Ureter (tissue), 1 donor: Measurements from ENCODE around the gene PRKX. TPM values are rescaled to one million over a fixed set of nuclear protein-coding genes. Genes with fewer than 3 reads are reported as not detected.
"Not testable (repeated sequence)": the region's sequence is repeated elsewhere in the genome, so short reads cannot be mapped to it uniquely, and the experiment has no call there.

Source experiments
- DNase-seq: peaks from one replicate; pipeline ENCODE4 v3.0.0-alpha.2; 2020; ENCODE audit warnings: low spot score
- total RNA-seq: library from RNA; stranded (reverse); gene quantifications from one replicate; pipeline ENCODE4 v1.2.4, GENCODE V29; 2023
- donor health status: DM: yes; HTN: yes; CAD: no.

PRKX gene
- 15.2 TPM for total RNA-seq

DNA sequence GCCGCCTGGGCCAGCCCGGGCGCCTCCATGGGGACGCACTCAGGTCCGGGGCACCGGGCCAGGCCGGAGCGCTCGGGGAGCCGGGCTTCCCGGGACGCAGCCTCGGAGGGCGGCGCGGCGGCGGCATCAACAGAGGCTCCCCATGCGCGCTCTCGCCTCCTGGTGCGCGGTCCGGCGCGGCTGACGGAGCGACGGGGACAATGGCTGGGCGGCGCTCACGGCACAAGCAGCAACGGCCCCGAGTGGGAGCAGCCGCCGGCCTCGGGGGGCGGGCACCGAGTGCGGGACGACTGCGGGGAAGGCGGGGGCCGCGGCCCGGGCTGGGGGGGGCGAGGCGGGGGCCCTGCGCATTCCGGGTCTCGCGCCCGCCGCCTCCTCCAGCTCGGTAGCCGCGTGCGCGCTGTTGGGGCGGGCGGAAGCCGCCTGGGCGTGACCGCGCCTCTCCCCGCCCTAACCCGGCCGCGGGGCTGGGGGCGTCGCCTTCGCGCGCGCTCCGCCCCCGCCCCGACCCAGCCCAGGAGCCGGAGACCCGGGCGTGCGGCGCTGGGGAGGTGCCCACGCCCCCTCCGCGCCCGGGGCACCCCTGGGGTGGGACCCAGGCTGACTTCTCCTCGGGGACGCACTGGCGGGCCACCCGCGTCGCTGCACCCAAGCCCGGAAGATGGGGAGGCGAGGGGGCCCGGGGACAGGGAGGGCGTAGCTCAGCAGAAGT, at the start of gene PRKX:
PRKX (minus strand) TSS at position 425 of the 712 bp plus-strand sequence; CDS start at position 29, 396 bp downstream.
- DNase-seq = no peak

DNA sequence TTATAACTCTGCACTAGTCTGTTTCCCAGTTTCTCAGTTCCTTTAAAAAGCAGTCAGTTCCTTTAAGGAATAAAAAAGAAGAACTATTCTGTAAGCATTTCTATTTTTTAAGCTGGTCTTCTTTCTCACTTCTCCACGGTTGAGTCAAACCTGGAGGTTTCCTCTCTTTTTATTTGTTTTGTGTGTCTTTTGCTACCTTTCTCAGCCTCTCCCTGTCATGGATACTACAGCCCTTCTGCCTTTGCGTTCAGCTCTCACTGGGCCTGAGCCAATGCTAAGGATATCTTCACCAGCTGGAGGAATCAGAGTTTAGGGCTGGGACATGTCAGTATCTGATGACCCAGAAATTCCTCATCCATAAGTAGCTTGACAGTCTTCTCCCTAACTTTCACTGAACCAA, 49.7 kb upstream of the PRKX start:
- DNase-seq = no peak

DNA sequence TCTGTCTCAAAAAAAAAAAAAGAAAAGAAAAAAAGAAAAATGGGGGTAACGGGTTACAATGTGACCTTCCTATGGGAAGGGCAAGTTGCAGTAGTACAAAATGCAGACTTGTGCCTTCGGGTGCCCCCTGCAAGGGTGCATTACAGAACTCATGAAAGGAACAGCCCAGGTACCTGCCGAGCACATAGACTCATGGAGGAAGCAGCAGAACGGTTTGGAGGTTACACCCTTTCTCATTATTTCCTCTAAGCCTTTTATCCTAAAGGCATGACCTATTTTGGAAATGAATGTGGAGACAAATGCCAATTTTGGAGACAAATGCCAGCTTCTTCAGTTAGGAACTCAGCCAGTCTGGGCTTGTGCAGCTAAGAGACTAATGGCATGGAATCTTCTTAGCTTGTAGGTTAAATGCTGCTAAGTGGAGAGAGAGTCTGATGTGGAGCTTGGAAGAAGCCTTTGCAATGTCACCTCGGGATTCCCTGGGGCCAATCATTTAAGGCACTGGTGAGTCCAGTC, 44.1 kb upstream of the PRKX start:
- no peak for DNase-seq

DNA sequence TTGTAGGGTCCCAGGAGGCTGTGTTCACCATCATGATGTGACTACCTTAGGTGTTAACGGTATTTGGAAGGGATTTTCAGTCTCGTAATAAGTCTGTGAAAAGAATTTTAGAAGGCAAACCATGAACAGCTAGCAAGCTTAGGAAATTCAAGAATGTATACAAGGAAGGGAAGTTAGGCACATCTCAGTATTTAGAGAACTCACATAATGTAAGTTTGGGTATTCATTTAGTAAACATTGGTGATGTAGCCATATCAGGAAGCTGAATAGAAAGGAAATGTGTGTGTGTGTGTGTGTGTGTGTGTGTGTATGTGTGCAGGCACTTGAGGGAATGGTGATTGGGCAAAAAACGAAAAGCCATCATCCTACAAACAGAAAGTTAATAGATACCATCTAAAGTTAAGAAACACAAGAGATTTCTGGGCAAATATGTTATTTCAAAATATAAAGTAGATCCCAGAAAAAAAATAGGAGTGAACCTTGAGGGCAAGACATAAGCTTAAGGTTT, 34.7 kb upstream of the PRKX start:
- no peak for DNase-seq

DNA sequence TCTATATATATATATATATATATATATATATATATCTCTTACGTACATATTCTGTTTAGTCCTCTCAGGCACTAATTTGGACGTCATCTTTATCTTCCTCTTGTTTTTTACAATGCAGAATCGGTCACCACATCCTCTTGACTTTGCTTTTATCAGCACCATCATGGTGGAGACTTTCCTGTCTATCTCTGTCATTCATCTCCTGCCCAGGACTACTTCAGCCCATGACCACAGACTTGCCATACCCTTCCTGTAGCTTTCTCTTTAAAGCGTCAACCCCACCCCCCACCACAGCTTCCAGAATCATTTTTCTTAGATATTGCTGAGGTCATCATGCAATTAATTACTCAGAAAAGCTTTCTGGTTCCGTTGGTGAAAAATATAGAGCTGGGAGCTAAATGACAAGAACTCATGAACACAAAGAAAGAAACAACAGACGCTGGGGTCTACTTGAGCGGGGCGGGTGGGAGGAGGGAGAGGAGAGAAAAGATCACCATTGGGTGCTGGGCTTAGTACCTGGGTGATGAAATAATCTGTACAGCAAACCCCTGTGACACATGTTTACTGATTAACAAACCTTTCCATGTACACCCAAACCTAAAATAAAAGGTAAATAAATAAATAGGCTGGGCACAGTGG, 30.5 kb upstream of the PRKX start:
- DNase-seq = no peak

DNA sequence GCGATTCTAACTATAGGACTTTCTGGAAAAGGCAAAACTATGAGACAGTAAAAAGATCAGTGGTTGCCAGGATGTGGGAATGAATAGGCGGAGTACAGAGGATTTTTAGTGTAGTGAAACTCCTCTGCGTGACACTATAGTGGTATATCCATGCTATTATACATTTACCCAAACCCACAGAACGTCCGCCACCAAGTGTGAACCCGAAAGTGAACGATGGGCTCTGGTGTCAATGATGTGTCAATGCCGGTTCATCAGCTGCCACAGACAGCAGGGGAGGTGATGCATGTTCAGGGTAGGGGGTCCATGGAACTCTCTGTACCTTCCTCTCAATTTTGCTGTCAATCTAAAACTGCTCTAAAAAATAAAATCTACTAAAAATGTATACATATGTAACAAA, 27.5 kb upstream of the PRKX start:
- DNase-seq = not testable (repeated sequence)

DNA sequence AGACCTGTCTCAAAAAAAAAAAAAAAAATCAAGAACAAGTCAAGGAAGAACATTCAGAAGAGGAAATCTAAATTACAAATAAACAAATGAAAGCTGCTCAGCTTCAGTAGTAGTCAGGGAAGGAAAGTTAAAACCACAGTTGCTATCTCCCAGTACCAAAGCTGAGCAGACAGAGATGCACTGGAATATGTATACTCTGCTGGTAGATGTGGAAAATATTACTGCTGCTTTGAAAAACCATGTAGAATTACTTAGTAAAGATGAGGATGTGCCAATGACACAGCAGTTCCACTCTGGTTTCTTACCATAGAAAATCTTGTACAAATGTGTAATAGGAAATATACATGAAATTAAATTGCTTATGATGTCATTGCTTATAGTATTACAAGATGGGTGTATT, 25.1 kb upstream of the PRKX start:
- DNase-seq = no peak

DNA sequence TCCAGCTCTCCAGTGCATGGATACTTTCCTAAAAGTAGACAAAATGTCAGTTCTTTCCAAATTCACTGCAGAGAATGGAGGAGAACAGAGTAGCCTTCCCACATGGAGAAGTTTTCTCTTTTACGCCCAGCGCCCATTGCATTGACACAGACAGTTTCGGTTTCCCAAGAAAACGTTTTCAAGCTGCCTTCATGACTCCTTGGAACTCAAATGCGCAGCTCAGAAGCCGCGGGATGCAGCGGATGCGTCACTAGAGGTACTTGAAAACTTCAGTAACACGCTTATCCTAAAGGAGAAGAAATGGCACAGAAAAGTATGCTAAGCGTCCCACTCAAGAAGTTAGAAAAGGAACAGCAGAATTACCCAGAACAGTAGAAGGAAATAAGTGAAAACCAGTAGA, 23.1 kb upstream of the PRKX start:
- not testable (repeated sequence) for DNase-seq

DNA sequence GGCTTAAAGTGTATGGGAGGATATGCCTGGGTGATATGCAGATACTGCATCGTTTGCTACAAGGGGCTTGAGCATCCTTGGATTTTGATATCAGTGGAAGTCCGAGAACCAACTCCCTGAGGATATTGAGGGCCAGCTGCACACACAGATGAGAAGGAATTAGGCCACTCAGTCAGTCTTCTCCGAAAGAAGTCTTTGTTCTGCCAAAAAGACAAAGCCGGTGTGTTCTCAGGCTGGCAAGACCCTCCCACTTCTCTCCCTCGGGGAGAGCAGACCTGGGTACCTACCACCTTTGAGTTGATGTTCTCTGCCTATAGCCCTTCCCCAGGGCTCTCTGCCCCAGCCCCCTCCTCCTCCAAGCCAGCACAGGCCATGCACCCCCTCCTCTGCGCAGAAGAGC, 22.4 kb upstream of the PRKX start:
- not testable (repeated sequence) for DNase-seq

DNA sequence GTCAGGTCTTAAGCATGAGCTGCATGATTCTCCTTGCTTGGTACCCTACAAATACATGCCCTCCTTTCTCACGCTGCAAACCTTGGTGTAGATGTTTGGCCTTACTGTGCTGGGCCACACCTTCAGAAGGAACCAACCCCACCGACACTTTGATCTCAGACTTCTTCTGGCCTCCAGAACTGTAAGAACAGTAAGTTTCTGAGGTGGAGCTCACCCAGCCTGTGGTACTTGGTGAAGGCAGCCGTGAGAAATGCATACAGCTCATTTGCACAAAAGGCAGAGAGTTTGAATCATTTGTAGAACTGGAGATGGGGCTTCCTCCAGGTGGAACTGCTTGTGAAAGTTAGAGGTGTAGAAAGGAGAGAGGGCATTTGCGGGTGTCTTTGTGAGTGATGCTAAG, 21.0 kb upstream of the PRKX start:
- DNase-seq = not testable (repeated sequence)

DNA sequence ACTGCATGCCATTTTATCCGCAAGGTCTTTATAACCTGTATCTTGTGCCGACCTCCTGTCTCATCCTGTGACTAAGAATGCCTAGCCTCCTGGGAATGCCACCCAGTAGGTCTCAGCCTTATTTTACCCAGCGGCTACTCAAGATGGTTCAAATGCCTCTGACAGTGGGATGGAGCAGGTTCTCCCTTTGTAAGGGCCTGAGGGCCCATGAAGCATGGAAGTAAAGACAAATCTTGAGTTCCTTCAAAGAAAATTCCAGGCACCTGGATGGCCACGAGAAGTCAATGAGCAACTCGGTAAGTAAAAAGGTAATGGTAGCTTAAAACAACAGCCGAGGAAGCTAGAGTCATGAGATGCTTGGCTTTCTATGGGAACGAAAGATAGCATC, 19.6 kb upstream of the PRKX start:
- no peak for DNase-seq

DNA sequence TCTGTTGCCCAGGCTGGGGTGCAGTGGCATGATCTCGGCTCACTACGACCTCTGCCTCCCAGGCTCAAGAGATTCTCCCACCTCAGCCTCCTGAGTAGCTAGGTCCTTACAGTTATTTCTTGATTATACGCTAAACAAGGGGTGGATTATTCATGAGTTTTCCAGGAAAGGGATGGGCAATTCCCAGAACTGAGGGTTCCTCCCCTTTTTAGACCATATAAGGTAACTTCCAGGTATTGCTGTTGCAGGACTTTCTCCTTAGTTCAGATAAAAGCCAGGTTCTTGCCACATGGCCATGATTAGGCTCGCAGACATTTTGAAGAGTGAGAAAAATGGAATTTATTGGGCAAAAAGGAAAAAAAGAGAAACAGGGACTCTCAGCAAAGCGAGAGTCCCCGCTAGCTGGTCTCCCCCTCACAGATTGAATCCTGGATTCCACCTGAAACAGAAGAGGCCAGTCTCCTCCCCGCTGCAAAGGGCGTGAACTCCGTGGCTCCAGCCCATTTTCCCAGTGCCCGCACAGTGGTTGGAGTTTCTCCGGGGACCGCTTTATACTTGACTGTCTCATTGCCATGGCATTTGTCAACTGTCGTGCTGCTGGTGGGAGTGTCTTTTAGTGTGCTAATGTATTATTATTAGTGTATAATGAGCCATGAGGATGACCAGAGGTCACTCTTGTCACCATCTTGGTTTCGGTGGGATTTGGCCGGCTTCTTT, 19.0 kb upstream of the PRKX start:
- not testable (repeated sequence) for DNase-seq

DNA sequence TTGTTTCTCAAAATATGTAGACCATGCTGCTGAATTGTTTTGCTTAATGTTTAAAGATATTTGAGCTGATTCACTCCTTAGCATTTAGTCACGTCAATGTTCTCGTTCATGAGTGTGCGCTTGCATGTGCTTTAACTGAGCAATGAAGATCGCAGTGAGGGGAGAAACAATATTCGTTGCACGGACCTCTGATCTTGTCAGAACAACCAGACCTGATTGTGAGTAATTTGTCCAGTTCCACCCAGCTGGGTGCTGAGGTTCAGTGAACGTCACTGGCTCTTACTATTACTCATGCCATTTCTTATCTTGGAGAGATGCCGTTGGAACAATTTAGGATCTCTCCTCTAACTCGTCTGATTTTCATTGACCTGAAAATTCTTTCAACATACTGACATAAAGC, 15.0 kb upstream of the PRKX start:
- DNase-seq = no peak

DNA sequence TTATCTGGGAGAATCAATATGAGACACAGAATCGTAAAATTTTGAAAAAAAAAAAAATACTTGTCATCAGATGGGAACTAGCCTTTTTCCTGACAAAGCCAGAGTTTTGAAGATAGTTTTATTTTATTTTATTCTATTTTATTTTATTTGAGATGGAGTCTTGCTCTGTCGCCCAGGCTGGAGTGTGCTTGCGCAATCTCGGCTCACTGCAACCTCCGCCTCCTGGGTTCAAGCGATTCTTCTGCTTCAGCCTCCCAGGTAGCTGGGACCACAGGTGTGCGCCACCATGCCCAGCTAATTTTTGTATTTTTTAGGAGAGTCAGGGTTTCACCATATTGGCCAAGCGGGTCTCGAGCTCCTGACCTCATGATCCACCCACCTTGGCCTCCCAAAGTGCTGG, 10.0 kb upstream of the PRKX start:
- not testable (repeated sequence) for DNase-seq

DNA sequence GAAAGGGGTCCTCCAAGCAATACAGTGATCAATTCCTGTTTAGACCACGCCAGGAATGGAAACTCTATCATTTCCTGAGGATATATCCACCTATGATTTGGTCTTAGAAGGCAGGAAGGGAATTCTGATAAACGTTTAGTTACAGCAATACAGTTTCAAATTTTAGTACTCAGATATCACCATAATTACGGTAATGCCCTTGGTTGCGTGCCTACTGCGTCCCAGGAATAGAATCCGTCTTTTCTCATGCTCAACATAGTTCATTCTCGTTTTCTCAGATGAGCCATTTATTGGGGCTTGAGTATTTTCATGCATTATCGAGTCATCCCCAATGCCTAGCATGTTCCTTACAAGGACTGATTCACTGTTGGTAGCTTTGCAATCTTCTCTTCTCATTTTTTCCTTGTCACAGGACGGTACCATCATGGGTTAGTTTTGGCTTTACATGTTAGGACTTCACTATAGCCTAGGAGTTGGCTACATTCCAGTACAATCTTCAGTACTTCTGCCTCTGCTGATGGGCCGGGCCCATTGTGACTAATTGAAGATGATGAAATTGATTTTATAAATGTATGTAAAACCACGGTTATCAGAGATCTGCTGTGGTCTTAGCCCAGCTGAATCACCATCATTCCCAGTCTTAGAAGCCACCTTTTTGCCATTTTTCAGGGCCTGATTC, 4.4 kb upstream of the PRKX start:
- DNase-seq = no peak

DNA sequence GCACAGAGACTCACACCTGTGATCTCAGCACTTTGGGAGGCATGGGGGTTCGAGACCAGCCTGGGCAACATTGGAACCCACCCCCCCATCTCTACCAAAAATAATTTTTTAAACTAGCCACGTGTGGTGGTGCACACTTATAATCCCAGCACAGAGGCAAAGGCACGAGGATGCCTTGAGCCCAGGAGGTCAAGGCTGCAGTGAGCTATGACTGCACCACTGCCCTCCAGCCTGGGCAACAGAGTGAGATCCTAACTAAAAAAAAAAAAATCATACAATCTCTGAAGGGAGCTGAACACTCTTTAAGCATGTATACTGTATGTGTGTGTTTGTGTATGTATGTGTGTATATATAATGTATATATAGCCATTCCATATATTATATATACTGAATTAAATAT, 2.5 kb upstream of the PRKX start:
- DNase-seq = no peak

DNA sequence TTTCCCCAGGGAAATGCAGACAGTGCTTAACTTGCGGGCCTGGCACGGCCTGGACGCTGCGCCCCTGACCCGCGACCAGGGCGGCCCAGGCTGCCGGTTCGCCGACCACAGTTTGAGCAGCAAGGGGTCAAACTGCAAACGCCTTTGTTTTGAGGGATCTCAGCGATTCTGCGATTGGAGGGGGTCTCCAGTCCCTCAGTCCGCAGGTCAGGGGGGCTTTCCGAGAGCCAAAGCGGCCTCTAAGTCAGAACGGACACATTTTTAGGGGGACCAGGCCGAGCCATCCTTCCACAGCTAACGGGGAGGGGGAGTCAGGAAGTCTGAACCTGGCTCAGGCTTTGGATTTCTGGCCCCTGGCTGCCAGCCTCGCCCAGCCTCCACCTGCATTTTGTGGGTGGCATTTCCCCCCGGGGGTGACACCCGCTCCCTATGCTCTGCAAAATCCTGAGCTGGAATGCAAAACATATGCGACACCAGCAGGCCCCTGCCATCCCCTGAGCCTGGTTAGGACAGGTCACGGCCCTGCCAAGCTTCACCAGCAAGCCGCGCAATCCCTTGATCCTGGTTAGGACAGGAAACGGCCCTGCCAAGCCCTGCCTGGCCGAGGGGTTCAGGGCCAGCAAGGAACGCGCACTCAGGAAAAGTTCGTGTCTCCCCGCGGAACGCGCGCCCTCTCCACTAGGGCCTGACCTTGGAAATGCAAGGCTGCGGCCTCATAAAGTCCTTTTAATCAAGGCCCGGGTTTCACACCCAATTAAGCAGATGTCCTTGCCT, 1.4 kb upstream of the PRKX start:
- not testable (repeated sequence) for DNase-seq

DNA sequence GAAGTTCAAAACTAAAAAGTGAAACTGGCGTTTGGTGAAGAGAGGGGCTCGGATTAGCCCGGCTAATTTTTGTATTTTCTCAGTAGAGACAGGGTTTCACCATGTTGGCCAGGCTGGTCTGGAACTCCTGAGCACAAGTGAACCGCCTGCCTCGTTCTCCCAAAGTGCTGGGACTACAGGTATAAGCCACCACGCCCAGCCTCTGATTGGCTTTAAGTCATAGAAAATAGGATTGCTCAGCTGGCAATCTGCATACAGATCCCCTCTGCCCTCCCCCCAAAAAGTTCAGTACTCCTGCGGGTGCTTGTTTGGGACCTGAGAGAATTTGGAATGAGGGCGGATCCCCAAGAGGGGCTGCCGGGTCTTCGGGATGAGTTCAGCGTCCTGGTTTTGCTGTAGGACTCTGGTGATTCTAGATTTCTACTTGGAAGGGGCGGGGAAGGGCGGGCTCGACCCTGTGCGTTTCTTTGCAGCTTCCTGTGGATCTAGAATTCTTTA, 537 bp upstream of the PRKX start:
- DNase-seq = no peak

DNA sequence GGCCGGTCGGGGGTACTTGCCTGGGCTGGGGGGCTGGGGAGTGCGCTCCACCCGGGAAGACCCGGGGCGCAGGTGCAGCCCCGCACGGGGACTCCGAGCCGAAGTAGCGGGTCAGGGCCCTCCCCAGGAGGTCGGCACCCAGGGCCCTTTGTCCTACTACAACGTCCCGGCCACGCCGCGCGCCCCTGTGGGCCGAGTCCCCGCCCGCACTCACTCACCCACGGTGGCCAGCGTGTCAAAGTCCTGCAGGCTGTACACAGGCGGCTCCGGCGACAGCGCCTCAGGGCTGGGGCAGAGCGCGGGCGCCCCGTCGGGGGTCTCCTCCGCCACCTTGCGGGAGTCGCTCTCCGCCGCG, 602 bp downstream of the PRKX start:
- DNase-seq = no peak

DNA sequence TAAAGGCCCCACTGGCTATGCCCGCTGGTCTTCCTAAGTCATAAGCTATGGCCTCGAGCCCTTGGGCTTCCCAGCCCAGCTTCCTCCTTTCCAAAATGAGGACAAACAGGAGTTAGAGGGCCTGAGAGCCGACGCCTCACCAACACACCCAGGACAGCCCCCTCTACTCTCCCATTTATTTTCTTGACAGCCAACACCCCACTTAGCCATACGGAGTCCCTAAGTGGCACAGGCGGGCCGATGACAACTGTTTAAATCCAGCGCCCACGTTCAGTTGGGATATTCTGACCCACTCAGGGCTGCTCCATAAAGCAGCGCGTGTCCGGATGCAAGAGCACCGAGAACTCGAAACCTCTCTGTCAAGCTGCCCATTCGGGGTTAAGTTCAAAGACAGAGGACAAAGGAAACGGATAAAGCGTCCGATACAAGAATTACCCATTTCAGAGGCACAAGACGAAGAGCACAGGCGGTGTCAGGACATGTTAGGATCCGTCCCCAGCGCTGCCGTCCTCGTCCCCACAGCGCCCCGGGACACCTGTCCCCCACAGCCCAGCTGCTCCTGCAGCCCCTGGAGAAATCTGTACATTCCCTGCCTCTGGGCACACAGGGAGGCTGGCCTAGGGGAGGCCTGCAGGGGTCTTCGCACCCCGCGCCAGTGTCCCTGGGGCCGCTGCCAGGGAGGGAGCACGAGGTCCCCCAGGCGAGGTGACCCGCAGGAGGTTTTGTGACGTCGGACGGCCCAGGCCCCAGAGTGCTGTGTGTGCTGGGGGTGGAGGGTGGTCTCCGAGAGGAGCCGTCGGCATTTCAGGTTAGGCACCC, 1.2 kb downstream of the PRKX start:
- DNase-seq = no peak
